WTC11 (cell line): ENCODE measurements around the gene HEATR5A. TPM values are rescaled to one million over a fixed set of nuclear protein-coding genes. Genes with fewer than 3 reads are reported as not detected.

Experiments used
- ATAC-seq: fragments of 200-7000 bp; cut with Tn5 transposase; 2 replicates; pipeline ENCODE4 v1.10.0; 2021; ENCODE audit warnings: mild to moderate bottlenecking, moderate library complexity
- CTCF ChIA-PET: fragments of 300-600 bp; sonication (Branson Sonifier 250); formaldehyde crosslinking; loops from one replicate; lab custom pipeline; 2021; ENCODE audit warnings: antibody characterized with exemption; lab: Charles Lee
- POLR2A ChIA-PET: fragments of 350-600 bp; sonication (Branson Sonifier 250); formaldehyde crosslinking; loops from one replicate; lab custom pipeline; 2021; ENCODE audit warnings: antibody characterized with exemption; lab: Charles Lee
- DNase-seq: peaks from one replicate; pipeline ENCODE4 v3.0.0; 2021; ENCODE audit warnings: low spot score
- H3K27ac Mint-ChIP-seq: 2 replicates; pipeline ENCODE4 v1.8.0; 2021; ENCODE audit warnings: mixed read lengths
- H3K27me3 Mint-ChIP-seq: 2 replicates; pipeline ENCODE4 v1.8.0; 2021; ENCODE audit warnings: low read depth, mild to moderate bottlenecking, moderate library complexity, mixed read lengths
- H3K36me3 Mint-ChIP-seq: 2 replicates; pipeline ENCODE4 v1.8.0; 2021; ENCODE audit warnings: mixed read lengths
- H3K4me1 Mint-ChIP-seq: 2 replicates; pipeline ENCODE4 v1.8.0; 2022; ENCODE audit warnings: mixed read lengths
- H3K4me3 Mint-ChIP-seq: 2 replicates; pipeline ENCODE4 v1.8.0; 2021; ENCODE audit warnings: mild to moderate bottlenecking, moderate library complexity, mixed read lengths
- H3K9me3 Mint-ChIP-seq: 2 replicates; pipeline ENCODE4 v1.8.0; 2021; ENCODE audit warnings: mixed read lengths
- ATF3 ChIP-seq: sonication (generic); formaldehyde crosslinking; conservative IDR thresholded peaks from 2 replicates; pipeline ENCODE4 v1.8.1; 2022; ENCODE audit warnings: mild to moderate bottlenecking, missing genetic modification reagents
- ESRRA ChIP-seq: sonication (generic); formaldehyde crosslinking; IDR thresholded peaks from 2 replicates; pipeline ENCODE4 v1.8.1; 2022; ENCODE audit warnings: mild to moderate bottlenecking, missing genetic modification reagents, borderline replicate concordance
- FOXK1 ChIP-seq: sonication (generic); formaldehyde crosslinking; IDR thresholded peaks from 2 replicates; pipeline ENCODE4 v1.8.0; 2022; ENCODE audit warnings: mild to moderate bottlenecking, moderate library complexity, missing genetic modification reagents
- FOXP1 ChIP-seq: sonication (generic); formaldehyde crosslinking; IDR thresholded peaks from 2 replicates; pipeline ENCODE4 v1.8.0; 2022; ENCODE audit warnings: missing genetic modification reagents, mild to moderate bottlenecking, moderate library complexity, borderline replicate concordance
- GTF2I ChIP-seq: fragments of 250-450 bp; sonication (Bioruptor Pico); conservative IDR thresholded peaks from 2 replicates; pipeline ENCODE4 v1.4.0; 2021; ENCODE audit warnings: mild to moderate bottlenecking
- NFYB ChIP-seq: sonication (generic); formaldehyde crosslinking; conservative IDR thresholded peaks from 2 replicates; pipeline ENCODE4 v1.8.0; 2022; ENCODE audit warnings: low read depth, missing genetic modification reagents
- NR2C2 ChIP-seq: sonication (generic); formaldehyde crosslinking; IDR thresholded peaks from 2 replicates; pipeline ENCODE4 v1.8.0; 2022; ENCODE audit warnings: mild to moderate bottlenecking, missing genetic modification reagents
- RELA ChIP-seq: sonication (generic); formaldehyde crosslinking; IDR thresholded peaks from 2 replicates; pipeline ENCODE4 v1.8.1; 2022; ENCODE audit warnings: missing genetic modification reagents, mild to moderate bottlenecking, borderline replicate concordance
- SMAD3 ChIP-seq: sonication (generic); formaldehyde crosslinking; IDR thresholded peaks from 2 replicates; pipeline ENCODE4 v1.8.0; 2022; ENCODE audit warnings: missing genetic modification reagents, mild to moderate bottlenecking, borderline replicate concordance
- ZNF219 ChIP-seq: sonication (generic); formaldehyde crosslinking; IDR thresholded peaks from 2 replicates; pipeline ENCODE4 v1.8.0; 2023; ENCODE audit warnings: missing genetic modification reagents, mild to moderate bottlenecking, borderline replicate concordance
- ZNF532 ChIP-seq: fragments of 250-450 bp; sonication (Bioruptor Pico); IDR thresholded peaks from 2 replicates; pipeline ENCODE4 v1.9.0; 2021; ENCODE audit warnings: mild to moderate bottlenecking, borderline replicate concordance
- total RNA-seq: library from RNA; stranded (reverse); gene quantifications from 3 replicates; pipeline ENCODE4 v1.2.3, GENCODE V29; 2021
- TF ChIP-seq, protein P1 (sequence below): sonication (generic); formaldehyde crosslinking; conservative IDR thresholded peaks from 2 replicates; pipeline ENCODE4 v1.8.1; 2023; ENCODE audit warnings: mild to moderate bottlenecking, low read depth, missing genetic modification reagents, moderate library complexity
- TF ChIP-seq, protein P2 (sequence below): sonication (generic); formaldehyde crosslinking; IDR thresholded peaks from 2 replicates; pipeline ENCODE4 v1.8.0; 2022; ENCODE audit warnings: missing genetic modification reagents

Gene HEATR5A
- total RNA-seq, 1 experiment from 2014 or later, result 36.2 TPM

GRCh38 chr14:31320922-31321766, 99.2 kb downstream of the HEATR5A start (continued):
- no peak for TF ChIP-seq GTF2I
- TF ChIP-seq ZNF219, result no peak
- TF ChIP-seq, protein P1, sequence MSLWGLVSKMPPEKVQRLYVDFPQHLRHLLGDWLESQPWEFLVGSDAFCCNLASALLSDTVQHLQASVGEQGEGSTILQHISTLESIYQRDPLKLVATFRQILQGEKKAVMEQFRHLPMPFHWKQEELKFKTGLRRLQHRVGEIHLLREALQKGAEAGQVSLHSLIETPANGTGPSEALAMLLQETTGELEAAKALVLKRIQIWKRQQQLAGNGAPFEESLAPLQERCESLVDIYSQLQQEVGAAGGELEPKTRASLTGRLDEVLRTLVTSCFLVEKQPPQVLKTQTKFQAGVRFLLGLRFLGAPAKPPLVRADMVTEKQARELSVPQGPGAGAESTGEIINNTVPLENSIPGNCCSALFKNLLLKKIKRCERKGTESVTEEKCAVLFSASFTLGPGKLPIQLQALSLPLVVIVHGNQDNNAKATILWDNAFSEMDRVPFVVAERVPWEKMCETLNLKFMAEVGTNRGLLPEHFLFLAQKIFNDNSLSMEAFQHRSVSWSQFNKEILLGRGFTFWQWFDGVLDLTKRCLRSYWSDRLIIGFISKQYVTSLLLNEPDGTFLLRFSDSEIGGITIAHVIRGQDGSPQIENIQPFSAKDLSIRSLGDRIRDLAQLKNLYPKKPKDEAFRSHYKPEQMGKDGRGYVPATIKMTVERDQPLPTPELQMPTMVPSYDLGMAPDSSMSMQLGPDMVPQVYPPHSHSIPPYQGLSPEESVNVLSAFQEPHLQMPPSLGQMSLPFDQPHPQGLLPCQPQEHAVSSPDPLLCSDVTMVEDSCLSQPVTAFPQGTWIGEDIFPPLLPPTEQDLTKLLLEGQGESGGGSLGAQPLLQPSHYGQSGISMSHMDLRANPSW, result no peak

DNA sequence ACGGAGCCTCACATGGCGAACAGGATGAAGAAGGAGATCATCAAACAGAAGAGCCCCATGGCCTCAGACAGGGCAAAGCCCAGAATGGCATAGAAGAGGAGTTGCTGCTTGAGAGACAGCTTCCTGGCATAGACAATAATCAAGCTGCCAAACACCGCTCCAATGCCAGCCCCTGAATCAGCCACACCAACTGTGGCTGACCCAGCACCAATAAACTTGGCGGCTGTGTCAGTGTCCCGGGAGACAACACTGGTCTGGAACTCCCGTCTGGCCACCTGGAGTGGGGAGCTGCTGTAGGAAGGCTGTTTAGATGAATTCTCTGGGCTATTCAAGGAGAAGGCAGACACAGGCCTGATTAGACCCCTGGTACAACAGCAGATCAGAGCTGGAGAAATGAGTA, 100.1 kb downstream of the HEATR5A start:
- ChIA-PET CTCF (interaction anchor here (1.0 to 1.5 kb wide), 3 partner anchors 20 to 113 kb away, joined by 3 to 6 read pairs (median 3); partner anchors contain the start of gene HECTD1), POLR2A (no interaction called here)
- no peak for DNase-seq
- TF ChIP-seq ZNF532, result no peak
- TF ChIP-seq RELA (CRISPR knock-in tag), result no peak
- TF ChIP-seq ESRRA (CRISPR knock-in tag), result no peak
- TF ChIP-seq NR2C2, result no peak
- no peak for TF ChIP-seq NFYB (CRISPR knock-in tag)
- no peak for TF ChIP-seq SMAD3
- TF ChIP-seq ATF3 (CRISPR knock-in tag), result no peak
- Mint-ChIP-seq H3K27ac (no peak overlapping the region), H3K36me3 (peaks cover 8% of the 10 kb centered on the region), H3K4me1 (peaks cover 5% of the 10 kb centered on the region), H3K27me3 (no peaks in the 10 kb centered on the region), H3K9me3 (no peaks in the 10 kb centered on the region), H3K4me3 (no peak overlapping the region)
- no peak for ATAC-seq

- no peak for ATAC-seq
- POLR2A ChIA-PET, result no interaction called here
- no peaks in the 10 kb centered on the region for H3K27me3 Mint-ChIP-seq
- CTCF ChIA-PET, result interaction anchor here (1.5 kb wide), 1 partner anchor 33 kb away, joined by 6 read pairs; no protein-coding TSS in a partner anchor
- H3K36me3 Mint-ChIP-seq, result peaks cover 11% of the 10 kb centered on the region
- TF ChIP-seq FOXK1, result no peak
- TF ChIP-seq ZNF532, result no peak
- TF ChIP-seq FOXP1 (CRISPR knock-in tag), result no peak
- TF ChIP-seq, protein P2, sequence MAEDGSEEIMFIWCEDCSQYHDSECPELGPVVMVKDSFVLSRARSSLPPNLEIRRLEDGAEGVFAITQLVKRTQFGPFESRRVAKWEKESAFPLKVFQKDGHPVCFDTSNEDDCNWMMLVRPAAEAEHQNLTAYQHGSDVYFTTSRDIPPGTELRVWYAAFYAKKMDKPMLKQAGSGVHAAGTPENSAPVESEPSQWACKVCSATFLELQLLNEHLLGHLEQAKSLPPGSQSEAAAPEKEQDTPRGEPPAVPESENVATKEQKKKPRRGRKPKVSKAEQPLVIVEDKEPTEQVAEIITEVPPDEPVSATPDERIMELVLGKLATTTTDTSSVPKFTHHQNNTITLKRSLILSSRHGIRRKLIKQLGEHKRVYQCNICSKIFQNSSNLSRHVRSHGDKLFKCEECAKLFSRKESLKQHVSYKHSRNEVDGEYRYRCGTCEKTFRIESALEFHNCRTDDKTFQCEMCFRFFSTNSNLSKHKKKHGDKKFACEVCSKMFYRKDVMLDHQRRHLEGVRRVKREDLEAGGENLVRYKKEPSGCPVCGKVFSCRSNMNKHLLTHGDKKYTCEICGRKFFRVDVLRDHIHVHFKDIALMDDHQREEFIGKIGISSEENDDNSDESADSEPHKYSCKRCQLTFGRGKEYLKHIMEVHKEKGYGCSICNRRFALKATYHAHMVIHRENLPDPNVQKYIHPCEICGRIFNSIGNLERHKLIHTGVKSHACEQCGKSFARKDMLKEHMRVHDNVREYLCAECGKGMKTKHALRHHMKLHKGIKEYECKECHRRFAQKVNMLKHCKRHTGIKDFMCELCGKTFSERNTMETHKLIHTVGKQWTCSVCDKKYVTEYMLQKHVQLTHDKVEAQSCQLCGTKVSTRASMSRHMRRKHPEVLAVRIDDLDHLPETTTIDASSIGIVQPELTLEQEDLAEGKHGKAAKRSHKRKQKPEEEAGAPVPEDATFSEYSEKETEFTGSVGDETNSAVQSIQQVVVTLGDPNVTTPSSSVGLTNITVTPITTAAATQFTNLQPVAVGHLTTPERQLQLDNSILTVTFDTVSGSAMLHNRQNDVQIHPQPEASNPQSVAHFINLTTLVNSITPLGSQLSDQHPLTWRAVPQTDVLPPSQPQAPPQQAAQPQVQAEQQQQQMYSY (CRISPR knock-in tag), result no peak
- H3K4me1 Mint-ChIP-seq, result peaks cover 6% of the 10 kb centered on the region
- no peak for DNase-seq
- H3K9me3 Mint-ChIP-seq, result no peaks in the 10 kb centered on the region
- H3K27ac Mint-ChIP-seq, result no peak overlapping the region
- H3K4me3 Mint-ChIP-seq, result no peak overlapping the region
Observed at GRCh38 chr14:31319701-31320100, 100.6 kb downstream of the HEATR5A start.
